CD14-positive monocyte (primary cell): ENCODE results near the gene TXNL4A. TPM values are rescaled to one million over a fixed set of nuclear protein-coding genes. Genes with fewer than 3 reads are reported as not detected.
A peak's percentile ranks its signal among the peaks of the same experiment; 100 is the strongest.

Source experiments
- DNase-seq, 3 donors: peaks; one replicate each; pipeline ENCODE4 v3.0.0-alpha.2; 2011 to 2022
- H2AFZ ChIP-seq: 2 replicates; pipeline ENCODE4 v1.6.0; 2012; ENCODE audit warnings: mild to moderate bottlenecking, low read depth, low read length, inconsistent platforms; ENCODE audit not compliant: insufficient read depth, poor library complexity, severe bottlenecking
- H3K27ac ChIP-seq, 2 donors: 1 replicate in 1 of 2; 2 replicates in 1 of 2; pipeline ENCODE4 v1.5.1; 2012 to 2013; ENCODE audit warnings: low read length in 2 of 2, control low read depth in 1 of 2, inconsistent platforms in 1 of 2, low read depth in 1 of 2, mild to moderate bottlenecking in 1 of 2
- H3K27me3 ChIP-seq, 2 donors: one replicate each; pipeline versions ENCODE4 v1.6.0 to v1.6.1; 2011 to 2013; ENCODE audit warnings: low read length in 2 of 2; ENCODE audit not compliant: control insufficient read depth in 2 of 2, insufficient read depth in 2 of 2
- H3K36me3 ChIP-seq, 2 donors: replicated peaks in 1 of 2; 1 replicate in 1 of 2; 2 replicates in 1 of 2; pipeline versions ENCODE4 v1.5.1 to v1.6.1; 2012 to 2013; ENCODE audit warnings: low read length in 2 of 2, control low read depth in 1 of 2, inconsistent platforms in 1 of 2, mild to moderate bottlenecking in 1 of 2; ENCODE audit not compliant: insufficient read depth in 2 of 2, control insufficient read depth in 1 of 2
- H3K4me1 ChIP-seq, 2 donors: 1 replicate in 1 of 2; 2 replicates in 1 of 2; pipeline versions ENCODE4 v1.5.1 to v1.6.1; 2012 to 2013; ENCODE audit warnings: low read length in 2 of 2, control low read depth in 1 of 2, inconsistent platforms in 1 of 2, mild to moderate bottlenecking in 1 of 2, moderate library complexity in 1 of 2; ENCODE audit not compliant: insufficient read depth in 2 of 2, control insufficient read depth in 1 of 2
- H3K4me2 ChIP-seq: replicated peaks from 2 replicates; pipeline ENCODE3; 2012; ENCODE audit warnings: low read length, moderate library complexity, mild to moderate bottlenecking; ENCODE audit not compliant: poor library complexity, severe bottlenecking; ENCODE audit errors: extremely low read depth
- H3K4me3 ChIP-seq, 3 experiments: fragments of 200-600 bp in 1 of 3; sonication (generic) in 1 of 3; replicated peaks in 1 of 3; 1 replicate in 2 of 3; 2 replicates in 1 of 3; pipeline ENCODE4 v1.5.1; 2011 to 2013; ENCODE audit warnings: low read length in 3 of 3, mild to moderate bottlenecking in 3 of 3, control low read depth in 2 of 3, low read depth in 2 of 3, inconsistent platforms in 1 of 3, moderate library complexity in 1 of 3
- H3K79me2 ChIP-seq: 2 replicates; pipeline ENCODE4 v1.6.0; 2012; ENCODE audit warnings: mild to moderate bottlenecking, control low read depth, inconsistent platforms, low read length, moderate library complexity; ENCODE audit not compliant: insufficient read depth
- H3K9ac ChIP-seq: 2 replicates; pipeline ENCODE4 v1.6.0; 2017; ENCODE audit warnings: low read length, mild to moderate bottlenecking; ENCODE audit not compliant: insufficient read depth, poor library complexity, severe bottlenecking
- H3K9me3 ChIP-seq, 2 donors: replicated peaks in 1 of 2; 1 replicate in 1 of 2; 2 replicates in 1 of 2; pipeline versions ENCODE4 v1.5.1 to v1.6.1; 2012 to 2013; ENCODE audit warnings: low read length in 2 of 2, control low read depth in 1 of 2; ENCODE audit not compliant: control insufficient read depth in 1 of 2, insufficient read depth in 1 of 2
- H4K20me1 ChIP-seq: 2 replicates; pipeline ENCODE4 v1.6.0; 2012; ENCODE audit warnings: mild to moderate bottlenecking, low read length, control low read depth, moderate library complexity; ENCODE audit not compliant: insufficient read depth
- H3K27ac Mint-ChIP-seq, 7 donors: one replicate each; pipeline ENCODE4 v1.8.0; 2020; ENCODE audit warnings: mild to moderate bottlenecking in 7 of 7, mixed read lengths in 7 of 7, moderate library complexity in 6 of 7, inconsistent platforms in 2 of 7
- H3K27me3 Mint-ChIP-seq, 3 donors: one replicate each; pipeline ENCODE4 v1.8.0; 2021 to 2022; ENCODE audit warnings: low read depth in 3 of 3, mild to moderate bottlenecking in 3 of 3, mixed read lengths in 3 of 3, moderate library complexity in 3 of 3, inconsistent platforms in 1 of 3
- H3K36me3 Mint-ChIP-seq, 2 donors: one replicate each; pipeline ENCODE4 v1.8.0; 2020; ENCODE audit warnings: mixed read lengths in 2 of 2, inconsistent platforms in 1 of 2, mild to moderate bottlenecking in 1 of 2
- H3K4me1 Mint-ChIP-seq: one replicate; pipeline ENCODE4 v1.8.0; 2020; ENCODE audit warnings: mild to moderate bottlenecking, mixed read lengths
- H3K4me3 Mint-ChIP-seq, 2 donors: one replicate each; pipeline ENCODE4 v1.8.0; 2020; ENCODE audit warnings: mild to moderate bottlenecking in 2 of 2, mixed read lengths in 2 of 2, moderate library complexity in 1 of 2
- H3K9me3 Mint-ChIP-seq, 7 donors: one replicate each; pipeline ENCODE4 v1.8.0; 2020 to 2022; ENCODE audit warnings: mixed read lengths in 7 of 7, mild to moderate bottlenecking in 6 of 7, moderate library complexity in 6 of 7, inconsistent platforms in 2 of 7
- CTCF ChIP-seq: fragments of 200-600 bp; IDR thresholded peaks from one replicate; pipeline ENCODE4 v1.8.0; 2022; ENCODE audit warnings: antibody characterized with exemption, mild to moderate bottlenecking
- WGBS: methylation state at CpG from one replicate; pipeline ENCODE4 v1.1.5; 2013; ENCODE audit warnings: missing lambda C conversion rate; ENCODE audit not compliant: insufficient coverage; 5-methylcytosine and 5-hydroxymethylcytosine counted together
- intact Hi-C, 2 donors: fragments of 100-400 bp; cut with micrococcal nuclease; formaldehyde crosslinking; loops; one replicate each; pipeline versions ENCODE4 v1.15.0 to v1.15.1; 2023
- polyA plus RNA-seq, 3 donors: library from polyadenylated mRNA; depleted of rRNA in 1 of 3; unstranded in 2 of 3; stranded (reverse) in 1 of 3; fragments of 300-500 nt in 2 of 3; fragments of >200 nt in 1 of 3; fragmentation: Illumina TruSeq in 2 of 3; gene quantifications; 1 replicate in 2 of 3; 2 replicates in 1 of 3; pipeline ENCODE4 v1.2.3, GENCODE V29; 2012 to 2021

Gene TXNL4A
- polyA plus RNA-seq, 3 donors = 34.5 to 192 (median 150) TPM

- Mint-ChIP-seq H3K4me1 (peaks cover 28% of the 10 kb centered on the region), H3K4me3 (peak overlapping the region; percentile 83 to 93), H3K9me3 (peaks cover 0 to 2% (median 0%) of the 10 kb centered on the region in 7 donors), H3K27ac (peak overlapping the region; percentile 74 to 92 (median 87)), H3K27me3 (peaks cover 0 to 2% (median 0%) of the 10 kb centered on the region in 3 donors), H3K36me3 (peaks cover 18 to 21% of the 10 kb centered on the region in 2 donors)
- H3K4me1 ChIP-seq = peaks cover 25 to 33% of the 10 kb centered on the region in 2 donors
- peak overlapping the region; percentile 88 for H3K4me2 ChIP-seq
- peak overlapping the region; percentile 69 to 95 for H3K27ac ChIP-seq
- H4K20me1 ChIP-seq = peaks cover 33% of the 10 kb centered on the region
- H3K36me3 ChIP-seq = peaks cover 6 to 24% of the 10 kb centered on the region in 2 donors
- H2AFZ ChIP-seq = peak overlapping the region; percentile 92
- under 1% methylated on average over 48 of the region's 48 CpGs for WGBS
- DNase-seq = peak; percentile 52 to 62 (median 53)
- no peaks in the 10 kb centered on the region for H3K9me3 ChIP-seq
- H3K9ac ChIP-seq = peak overlapping the region; percentile 95
- peaks cover 54% of the 10 kb centered on the region for H3K79me2 ChIP-seq
- intact Hi-C loops = loop anchor here (5.0 to 10.0 kb wide), 4 partner anchors 36 to 193 kb away; partner anchors contain the start of genes SLC66A2 (in 2 of the 2), KCNG2 (in 1 of the 2) and RBFA (in 1 of the 2)
- TF ChIP-seq CTCF = peak; percentile 30
- no peaks in the 10 kb centered on the region for H3K27me3 ChIP-seq
- peak overlapping the region; percentile 61 to 96 (median 79) for H3K4me3 ChIP-seq
These were observed 302 bp downstream of the TXNL4A start for GRCh38 chr18:79988071-79988450.

GRCh38 chr18:79987566-79987965, 797 bp downstream of the TXNL4A start:
- intact Hi-C loops = loop anchor here (5.0 to 10.0 kb wide), 4 partner anchors 35 to 193 kb away; partner anchors contain the start of genes SLC66A2 (in 2 of the 2), KCNG2 (in 1 of the 2) and RBFA (in 1 of the 2)
- no peak for DNase-seq
- H3K4me1 ChIP-seq = peaks cover 30 to 38% of the 10 kb centered on the region in 2 donors
- no peak for TF ChIP-seq CTCF
- peaks cover 38% of the 10 kb centered on the region for H4K20me1 ChIP-seq
- peak overlapping the region; percentile 88 for H3K4me2 ChIP-seq
- peaks cover 6 to 24% of the 10 kb centered on the region in 2 donors for H3K36me3 ChIP-seq
- peaks cover 0 to 2% (median 0%) of the 10 kb centered on the region in 7 donors for H3K9me3 Mint-ChIP-seq
- peaks cover 0 to 2% (median 0%) of the 10 kb centered on the region in 3 donors for H3K27me3 Mint-ChIP-seq
- H3K27ac Mint-ChIP-seq = peak overlapping the region; percentile 74 to 92 (median 87)
- 0% methylated on average over 1 of the region's 6 CpGs for WGBS
- peak overlapping the region; percentile 95 for H3K9ac ChIP-seq
- H3K27me3 ChIP-seq = no peaks in the 10 kb centered on the region
- H3K36me3 Mint-ChIP-seq = peaks cover 18 to 21% of the 10 kb centered on the region in 2 donors
- peak overlapping the region; percentile 61 to 96 (median 79) for H3K4me3 ChIP-seq
- peaks cover 59% of the 10 kb centered on the region for H3K79me2 ChIP-seq
- H2AFZ ChIP-seq = peak overlapping the region; percentile 92
- peak overlapping the region; percentile 69 to 95 for H3K27ac ChIP-seq
- H3K4me3 Mint-ChIP-seq = peak overlapping the region; percentile 83 to 93
- no peaks in the 10 kb centered on the region for H3K9me3 ChIP-seq
- peaks cover 33% of the 10 kb centered on the region for H3K4me1 Mint-ChIP-seq
